GM21529 (cell line): Measurements from ENCODE around the gene DHRS12.
"Not testable (repeated sequence)": the region's sequence is repeated elsewhere in the genome, so short reads cannot be mapped to it uniquely, and the experiment has no call there.

Experiments used
- ATAC-seq: cut with Tn5 transposase; IDR thresholded peaks from one replicate; pipeline ENCODE4 v1.9.1; 2021; ENCODE audit not compliant: unreplicated experiment

The DHRS12 gene

DNA sequence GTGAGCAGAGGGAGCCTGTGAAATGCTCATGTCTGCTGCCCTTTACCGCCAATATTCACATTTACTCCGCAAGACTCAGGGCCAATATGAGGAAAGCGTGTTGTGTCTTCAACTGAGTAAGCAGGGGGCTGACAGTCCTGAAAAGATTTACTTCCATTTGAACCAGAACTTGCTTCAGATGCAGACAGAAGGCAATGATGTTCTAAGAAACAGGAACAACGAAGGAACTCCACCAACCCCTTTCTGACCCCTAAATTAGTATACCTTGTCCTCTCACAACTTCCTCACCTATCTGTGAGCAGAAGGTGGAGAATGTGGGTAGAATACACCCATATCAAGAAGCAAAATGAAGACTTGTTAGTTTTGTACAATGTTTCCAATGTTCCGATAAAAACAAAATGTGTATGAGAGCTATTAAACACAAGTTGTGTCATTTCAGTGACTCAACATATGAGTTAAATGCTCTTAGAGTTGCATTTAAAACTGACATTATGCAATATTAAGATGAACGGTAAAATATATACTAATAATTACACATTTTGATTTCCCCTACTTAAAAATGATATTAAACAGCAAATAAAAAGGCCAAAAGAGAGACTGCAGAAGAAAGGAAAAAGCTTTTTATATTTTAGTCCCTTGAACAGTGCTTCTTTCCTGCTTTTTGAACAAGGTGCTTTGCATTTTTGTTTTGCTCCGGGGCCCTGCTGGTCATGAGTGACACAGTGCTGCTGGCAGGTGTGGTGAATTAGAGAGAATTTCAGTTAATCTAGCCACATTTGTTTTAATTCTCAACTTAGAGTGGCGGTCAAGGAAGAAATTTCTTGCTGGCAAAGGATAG is 25.0 kb upstream of the DHRS12 start:
- ATAC-seq = no peak

DNA sequence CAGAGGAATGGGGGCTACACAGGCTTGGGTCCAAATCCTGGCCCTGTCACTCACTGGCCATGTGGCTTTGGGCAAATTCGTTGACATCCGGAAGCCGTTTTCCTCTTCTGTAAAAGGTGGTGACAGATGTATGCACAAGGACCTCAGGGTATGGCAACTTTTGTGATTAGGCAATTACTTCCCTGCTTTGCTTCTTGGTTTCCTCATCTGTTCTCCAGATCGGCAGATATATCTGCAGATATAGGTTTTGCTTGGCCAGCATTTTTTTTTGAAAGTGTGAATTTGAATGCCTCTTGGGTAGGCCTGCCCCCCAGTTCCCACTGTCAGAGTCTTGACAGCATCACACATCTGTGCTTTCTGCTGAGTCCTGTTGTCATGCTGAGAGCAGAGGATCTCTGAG is 23.3 kb upstream of the DHRS12 start:
- no peak for ATAC-seq

DNA sequence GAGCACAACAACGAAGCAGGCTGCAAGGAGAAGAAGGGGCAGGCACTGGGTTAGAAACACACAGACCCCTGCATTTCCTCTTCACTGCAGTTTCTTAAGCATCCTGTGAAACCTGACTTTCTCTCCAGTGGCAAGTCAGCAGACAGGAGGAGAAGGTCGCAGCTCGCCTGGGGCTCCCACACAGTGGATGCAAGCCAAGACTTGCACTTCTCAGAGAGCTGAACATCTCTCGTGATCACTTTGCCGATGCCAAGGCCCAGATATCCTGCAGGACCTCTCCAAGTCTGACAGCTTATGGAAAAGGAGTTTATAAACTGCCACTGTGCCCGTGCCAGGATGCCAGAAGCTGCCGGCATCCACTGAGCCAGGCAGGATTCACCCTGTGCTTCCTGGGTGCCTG is 22.6 kb upstream of the DHRS12 start:
- no peak for ATAC-seq

DNA sequence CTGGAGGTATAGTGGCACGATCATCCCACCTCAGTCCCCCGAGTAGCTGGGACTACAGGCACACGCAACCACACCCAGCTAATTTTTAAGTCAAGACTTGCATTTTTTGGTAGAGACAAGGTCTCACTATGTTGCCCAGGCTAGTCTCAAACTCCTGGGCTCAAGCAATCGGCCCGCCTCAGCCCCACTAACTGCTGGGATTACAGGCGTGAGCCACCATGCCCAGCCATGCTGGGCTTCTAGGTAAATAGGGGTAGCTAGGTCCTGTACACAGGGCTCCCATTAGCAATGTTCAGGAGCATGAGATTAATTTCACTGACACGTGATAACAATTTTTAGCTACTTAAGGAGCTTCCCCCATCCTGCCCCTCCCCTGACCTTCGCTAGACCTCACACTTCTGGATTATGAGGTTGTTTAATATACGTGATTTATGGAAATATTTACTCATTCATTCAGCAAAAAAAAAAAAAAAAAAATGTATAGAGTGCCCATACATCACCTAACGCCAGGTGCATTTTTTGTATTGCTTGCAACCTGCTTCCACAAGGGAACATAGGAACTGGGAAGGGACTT is 21.8 kb upstream of the DHRS12 start:
- no peak for ATAC-seq

DNA sequence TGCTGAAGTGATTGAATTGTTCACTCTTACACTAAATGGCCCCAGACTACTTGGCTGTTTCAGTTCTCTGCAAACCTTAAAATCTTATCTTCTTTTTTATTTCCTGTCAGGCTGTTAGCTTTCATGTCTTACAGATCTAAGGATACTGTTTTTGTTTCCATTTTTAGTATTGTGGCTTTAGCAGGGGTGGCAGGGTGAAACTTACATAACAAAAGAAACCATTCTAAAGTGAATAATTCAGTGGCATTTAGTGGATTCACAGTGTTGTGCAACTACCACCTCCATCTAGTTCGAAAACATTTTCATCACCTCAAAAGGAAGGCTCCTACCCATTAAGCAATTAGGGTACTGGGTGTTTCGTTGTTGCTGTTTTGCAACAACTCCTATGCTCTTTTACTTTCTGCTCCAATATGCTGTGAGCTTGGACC is 21.2 kb upstream of the DHRS12 start:
- no peak for ATAC-seq

DNA sequence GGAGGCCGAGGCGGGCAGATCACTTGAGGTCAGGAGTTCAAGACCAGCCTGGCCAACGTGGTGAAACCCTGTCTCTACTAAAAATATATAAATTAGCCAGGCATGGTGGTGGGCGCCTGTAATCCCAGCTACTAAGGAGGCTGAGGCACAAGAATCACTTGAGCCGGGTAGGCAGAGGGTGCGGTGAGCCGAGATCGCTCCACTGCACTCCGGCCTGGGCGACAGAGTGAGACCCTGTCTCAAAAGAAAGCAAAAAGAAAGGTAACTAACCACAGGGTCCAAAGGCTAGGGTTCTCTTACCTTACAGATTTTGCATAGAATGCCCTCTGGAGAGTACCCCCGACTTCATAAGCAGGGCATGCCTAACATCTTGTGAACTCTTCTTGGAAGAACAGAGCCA is 20.7 kb upstream of the DHRS12 start:
- ATAC-seq = not testable (repeated sequence)

DNA sequence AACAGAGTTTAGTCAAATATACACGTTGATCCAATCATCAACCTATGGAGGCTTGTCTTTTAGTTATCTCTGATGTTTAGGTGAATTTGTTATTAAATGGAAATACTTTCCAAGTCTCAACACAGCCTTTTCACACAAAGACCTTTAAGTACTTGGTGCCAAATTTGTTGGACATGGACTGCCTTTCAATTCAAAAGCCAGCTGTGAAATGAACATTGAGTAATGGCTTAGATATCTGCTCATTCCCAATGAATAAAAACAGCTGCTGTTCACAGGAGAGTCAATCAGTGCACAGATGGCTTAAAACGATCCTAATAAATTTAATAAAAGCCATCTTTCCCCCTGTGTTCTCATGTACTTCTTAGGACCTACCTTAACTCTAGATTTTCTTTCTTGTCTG is 19.9 kb upstream of the DHRS12 start:
- no peak for ATAC-seq

DNA sequence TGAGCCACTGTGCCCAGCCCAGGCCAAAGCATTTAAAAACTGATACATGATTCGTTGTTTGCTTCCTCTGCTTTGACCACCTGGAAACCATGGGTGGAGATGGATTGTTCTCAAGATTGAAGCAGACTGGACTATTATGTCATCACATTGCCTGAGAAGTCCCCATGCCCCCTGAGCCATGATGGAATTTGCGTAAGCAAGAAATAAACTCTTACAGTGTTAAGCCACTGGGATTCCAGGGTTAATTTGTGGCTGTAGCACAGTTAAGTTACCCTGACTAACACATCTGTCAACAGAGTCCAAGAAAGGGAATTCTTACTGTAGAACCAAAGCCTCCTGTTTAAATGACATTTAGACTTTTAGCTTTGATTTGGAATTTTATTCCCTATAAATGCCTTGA is 19.4 kb upstream of the DHRS12 start:
- no peak for ATAC-seq

DNA sequence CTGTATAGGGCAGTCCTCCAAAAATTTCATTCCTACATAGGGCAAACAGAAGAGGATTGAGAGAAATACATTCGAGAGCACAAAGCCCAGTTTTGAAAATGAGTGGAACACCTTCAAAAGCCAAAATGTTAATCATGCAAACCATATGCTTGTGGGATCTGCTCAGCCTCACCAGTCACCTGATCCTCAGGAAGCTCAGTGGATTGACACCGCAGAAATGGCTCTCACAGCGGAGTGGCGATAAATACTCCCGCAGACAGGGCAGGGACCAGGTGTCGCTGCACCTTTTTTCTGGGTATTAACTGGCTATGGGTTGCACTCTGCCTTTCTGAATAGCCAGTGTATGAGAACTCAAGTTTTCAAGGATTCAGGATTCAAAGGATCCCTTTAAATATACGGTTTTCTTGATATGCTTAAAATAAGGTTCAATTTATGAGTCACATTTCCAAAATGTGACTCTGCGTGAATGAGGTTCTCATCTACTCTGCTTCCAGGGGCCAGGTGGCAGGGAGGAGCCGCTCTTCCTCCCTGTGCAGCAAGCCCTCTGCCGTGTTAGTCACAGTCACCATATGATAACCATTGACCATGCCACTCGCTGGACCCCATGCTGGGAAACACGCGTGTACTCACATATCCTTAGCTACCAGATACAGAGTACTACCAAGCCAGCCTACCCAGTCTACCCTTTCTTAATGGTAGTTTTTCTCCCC is 18.3 kb upstream of the DHRS12 start:
- ATAC-seq = no peak

DNA sequence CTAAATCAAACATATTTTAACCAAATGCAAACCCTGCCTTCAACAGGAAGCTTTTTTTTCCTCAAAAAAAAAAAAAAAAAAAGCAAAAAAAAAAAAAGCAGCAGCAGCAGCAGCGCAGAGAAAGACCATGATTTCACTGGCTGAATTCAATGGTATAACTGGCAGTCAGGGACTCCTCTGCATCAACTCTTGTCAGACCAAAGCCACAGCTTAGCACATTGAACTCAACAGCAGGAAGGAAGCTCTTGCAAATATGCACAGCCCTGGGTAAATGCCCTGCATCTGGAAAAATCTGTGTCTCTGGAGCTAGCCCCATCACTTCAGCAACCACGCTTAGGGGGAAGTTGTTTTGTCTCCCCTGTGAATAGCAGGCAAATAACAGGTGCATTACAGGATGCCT is 17.6 kb upstream of the DHRS12 start:
- no peak for ATAC-seq

DNA sequence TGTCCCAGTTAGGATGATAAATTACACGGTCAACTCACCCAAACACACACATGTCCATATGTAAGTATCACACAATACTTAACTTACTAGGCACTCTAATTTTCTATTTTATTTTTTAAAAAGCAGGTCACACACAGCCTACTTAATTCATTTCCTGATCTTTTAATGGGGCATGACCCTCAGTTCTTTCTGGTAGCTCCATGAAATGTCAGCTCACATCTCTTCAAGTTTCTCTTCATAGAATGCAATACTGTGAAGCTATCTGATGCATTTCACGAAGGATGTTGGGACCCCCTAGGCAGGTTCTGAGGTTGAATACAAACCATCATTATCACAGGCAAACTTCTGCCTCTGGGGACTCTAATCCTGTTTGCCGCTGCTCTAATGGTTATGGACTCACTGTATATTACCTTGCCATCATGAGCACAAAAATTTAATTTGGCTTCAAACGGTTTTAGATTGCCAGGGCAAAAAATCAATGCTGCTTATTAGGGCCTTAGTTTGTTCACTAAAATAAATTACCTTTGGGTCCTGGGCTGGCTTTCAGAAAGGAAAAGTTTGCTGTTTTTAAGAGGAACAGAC is 16.1 kb upstream of the DHRS12 start:
- ATAC-seq = no peak

DNA sequence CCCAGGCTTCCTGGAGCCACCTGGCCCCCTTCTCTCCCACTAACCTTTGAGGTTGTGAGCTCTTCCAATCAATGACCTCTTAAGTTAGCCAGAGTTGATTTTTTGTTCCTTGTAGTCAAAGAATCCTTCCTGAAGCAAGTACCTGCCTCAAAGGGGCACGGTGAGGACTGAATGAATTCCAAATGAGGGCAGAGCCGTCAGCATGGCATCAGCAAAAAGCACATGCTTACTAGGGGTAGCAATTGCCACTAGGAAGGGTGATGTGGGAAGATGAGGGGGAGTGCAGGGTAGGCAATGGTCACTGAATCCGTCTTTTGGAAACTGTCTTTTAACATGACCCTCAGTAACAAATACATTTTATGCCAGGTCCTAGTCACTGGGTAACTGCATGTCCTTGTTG is 15.6 kb upstream of the DHRS12 start:
- ATAC-seq = no peak

DNA sequence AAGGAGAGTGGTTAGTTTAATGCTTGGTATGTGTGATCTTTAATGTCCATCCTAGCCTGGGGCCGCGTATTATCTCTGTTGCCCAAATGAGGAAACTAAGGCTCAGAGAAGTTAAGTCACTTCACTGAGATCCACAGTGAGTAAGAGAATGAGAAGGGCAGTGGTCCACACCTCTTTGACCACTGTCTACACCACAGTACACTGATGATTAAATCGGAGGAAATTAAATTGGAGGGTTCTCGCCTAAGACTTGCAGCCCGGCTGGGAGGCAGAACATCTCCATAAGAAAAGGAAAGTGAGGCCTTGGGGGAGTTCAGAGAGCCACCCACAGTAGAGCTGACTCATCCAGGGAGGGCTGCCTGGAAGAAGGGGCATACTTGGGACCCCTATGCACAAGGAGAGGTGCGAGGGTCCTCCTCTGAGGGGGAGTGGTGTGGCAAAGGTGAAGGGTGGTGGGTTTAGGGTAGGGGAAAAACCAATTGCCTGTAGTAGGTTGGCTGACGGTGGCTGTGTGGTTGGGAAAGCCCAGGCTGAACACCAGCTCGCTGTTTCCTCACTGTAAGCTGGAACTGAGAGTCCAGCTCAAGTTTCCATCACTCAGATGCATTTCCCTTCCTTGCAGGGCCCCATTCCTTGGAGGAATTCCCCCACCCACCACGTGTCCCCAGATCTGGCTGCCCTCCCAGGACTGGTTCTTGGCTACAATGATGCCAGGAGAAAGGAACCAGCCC is 15.0 kb upstream of the DHRS12 start:
- peak; percentile 43 for ATAC-seq

DNA sequence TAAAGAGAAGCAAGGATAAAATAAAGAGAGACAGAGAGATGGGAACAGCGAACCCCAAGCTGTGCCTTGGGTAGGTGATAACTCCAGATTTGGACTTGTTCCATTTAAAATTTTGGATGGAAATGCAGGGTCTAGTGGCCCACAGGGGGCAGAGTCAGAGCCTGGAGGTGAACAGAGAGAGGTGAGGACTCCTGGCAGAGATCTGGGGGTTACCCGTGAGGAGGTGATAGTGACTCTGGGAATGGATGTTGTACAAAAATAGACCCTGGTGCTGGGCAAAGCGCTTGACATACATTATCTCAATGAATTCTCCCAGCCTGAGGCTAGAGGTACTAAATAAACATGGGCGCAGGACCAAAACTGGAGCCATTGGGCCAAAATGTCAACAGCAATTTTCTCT is 14.3 kb upstream of the DHRS12 start:
- ATAC-seq = no peak

DNA sequence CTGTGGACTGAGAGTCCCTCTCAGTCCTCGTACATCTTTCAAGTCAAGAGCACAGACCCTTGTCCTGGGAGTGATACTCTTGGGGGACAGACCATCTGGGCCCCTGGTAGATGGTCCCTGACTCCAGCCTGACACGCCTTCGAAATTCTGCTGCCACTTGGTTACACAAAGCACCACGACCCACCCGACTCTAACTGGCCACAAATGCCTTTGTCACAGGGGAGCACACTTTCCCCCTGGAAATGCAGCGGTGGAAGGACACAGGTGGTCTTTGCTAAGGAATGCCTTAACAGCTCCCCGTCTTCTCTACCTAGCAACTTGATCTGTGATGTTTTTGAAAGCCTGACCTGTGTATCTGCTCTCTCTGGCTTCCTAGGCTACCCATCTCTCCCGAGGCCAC is 13.8 kb upstream of the DHRS12 start:
- no peak for ATAC-seq

DNA sequence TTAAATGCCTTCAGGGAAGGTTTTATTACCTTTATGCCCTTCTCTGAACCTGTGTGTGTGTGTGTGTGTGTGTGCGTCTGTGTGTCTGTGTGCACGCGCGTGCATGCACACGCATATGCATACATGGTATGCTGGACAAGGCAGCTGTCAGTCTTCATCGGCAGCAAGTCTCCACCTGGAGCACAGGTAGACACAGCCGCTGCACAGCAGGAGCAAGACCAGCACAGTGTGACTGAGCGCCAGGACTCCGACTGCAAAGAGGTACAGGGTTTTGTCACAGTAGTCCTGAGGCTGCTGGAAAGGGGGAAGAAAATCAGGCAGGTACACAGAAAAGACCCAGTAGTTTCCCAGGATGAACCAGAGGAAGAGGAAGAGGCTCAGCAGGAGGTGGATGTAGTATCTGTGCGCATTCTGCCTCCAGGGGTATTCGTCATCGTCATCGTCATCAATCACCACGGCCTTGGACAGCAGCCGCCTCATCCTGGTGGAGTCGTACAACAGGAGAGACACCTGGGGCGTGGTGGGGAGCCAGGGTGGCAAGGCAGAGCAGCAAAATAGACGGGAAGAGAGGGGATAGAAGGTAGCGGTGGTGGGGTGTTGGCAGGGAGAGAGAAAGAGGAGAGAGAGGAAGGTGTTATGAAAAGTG is 12.8 kb upstream of the DHRS12 start:
- no peak for ATAC-seq

DNA sequence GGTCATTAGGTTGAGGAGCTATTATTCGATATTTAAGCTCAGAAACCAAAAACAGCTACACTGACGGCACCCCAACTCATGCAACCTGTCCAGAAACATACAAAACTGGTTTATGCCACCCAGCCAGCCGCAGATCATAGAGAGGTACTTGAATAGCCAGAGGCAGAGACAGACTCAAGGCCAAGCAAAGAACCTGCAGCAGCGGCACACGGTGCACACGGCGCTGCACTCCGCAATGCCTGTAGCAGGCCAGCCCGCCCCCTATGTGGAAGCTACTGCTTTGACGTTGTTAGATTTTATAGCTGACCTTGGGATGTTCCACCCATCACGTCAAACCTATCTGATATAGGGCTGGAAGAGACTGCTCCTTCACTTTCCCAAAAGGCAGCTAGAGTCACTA is 11.9 kb upstream of the DHRS12 start:
- ATAC-seq = no peak

DNA sequence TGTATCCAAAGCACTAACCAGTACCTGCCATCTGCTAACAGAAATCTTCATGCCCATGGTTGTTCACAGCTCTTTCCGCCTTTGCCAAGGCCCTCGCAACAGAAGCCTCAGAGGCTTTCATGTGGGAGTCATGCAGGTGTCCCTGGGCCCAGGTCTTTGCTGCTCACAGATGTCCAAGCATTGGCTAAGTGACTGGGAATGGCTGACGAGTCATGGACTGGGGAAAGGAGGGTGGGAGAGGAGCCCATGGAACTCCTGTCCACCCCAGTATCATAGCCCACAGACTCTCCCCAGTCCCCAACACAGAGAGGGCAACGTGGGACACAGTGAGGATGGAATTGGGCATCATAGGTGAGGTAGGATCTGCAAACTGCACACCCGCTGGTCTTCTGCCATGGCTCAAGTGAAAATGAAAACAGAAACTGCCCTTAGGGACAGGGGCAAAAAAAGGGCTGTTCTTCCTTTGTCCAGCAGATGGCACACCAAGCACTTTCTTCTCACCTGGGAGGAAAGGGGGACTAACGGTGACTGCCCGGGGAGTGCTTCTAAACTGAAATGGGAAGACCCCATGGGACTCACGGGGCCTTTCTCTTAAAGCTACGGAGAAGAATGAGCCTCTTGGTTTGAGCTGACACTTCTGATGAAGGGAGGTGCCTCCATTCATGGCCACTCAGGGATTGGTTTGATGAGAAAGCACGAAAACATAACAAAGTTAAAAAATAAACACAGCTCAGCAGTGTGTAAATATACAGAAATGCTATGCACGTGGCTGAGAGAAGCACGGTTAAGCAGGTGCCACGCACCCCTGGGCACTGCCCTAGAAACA is 11.1 kb upstream of the DHRS12 start:
- peak; percentile 72 for ATAC-seq

DNA sequence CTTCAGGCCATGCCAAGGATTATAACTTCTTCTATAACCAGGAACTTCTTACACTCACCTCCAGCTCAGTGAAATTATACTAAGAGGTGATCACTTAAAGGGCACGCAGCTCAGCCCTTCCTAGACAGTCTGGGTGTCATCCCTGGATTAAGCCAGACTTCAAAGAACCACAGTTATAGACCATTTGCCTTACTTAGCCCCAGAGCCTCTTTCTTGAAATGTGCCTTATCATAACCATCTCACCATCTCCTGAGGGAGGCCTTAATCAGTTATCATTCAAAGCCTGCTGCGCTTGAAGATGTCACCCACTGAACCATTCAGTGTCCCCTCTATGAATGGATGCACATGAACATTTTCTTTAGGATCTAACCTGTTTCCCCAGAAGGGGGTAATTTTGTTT is 10.1 kb upstream of the DHRS12 start:
- no peak for ATAC-seq

DNA sequence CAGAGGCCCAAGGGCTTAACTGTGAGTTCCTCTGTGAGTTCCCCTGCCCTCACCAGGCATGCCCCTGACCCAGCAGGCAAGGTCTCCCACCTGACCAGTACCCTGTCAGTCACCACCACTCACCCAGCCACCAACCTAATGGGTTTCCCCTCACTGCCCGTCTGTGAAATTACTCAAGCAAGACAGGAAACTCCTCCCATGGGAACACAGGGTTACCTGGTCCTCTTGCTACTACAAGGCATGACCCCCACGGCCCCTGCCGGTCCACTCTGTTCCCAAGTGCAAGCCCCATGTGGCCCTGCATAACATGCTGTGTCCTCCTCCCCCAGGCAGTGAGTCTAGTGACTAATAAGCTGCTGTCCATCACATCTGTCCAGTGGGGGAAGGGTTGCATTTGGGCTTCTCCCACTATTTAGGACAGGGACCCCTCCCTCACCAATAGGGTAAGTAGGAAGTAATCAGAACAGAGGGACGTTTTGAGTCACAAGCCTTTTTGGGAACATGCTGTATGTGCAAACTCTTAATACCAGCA is 8.0 kb upstream of the DHRS12 start:
- ATAC-seq = peak; percentile 37
